T47D (cell line): ENCODE data around the gene CASS4.
"Not testable (repeated sequence)": the region's sequence is repeated elsewhere in the genome, so short reads cannot be mapped to it uniquely, and the experiment has no call there.

ENCODE experiments used
- DNase-seq, 2 experiments: peaks; one replicate each; pipeline versions ENCODE4 v3.0.0 to v3.0.0-alpha.2; 2011 to 2012; ENCODE audit warnings: low read depth in 1 of 2, low spot score in 1 of 2
- JUND ChIP-seq: IDR thresholded peaks from 2 replicates; pipeline ENCODE4 v1.6.1; 2012; ENCODE audit warnings: low read depth
- in situ Hi-C: cut with HindIII; loops from 2 replicates; pipeline ENCODE4 v1.10.0; 2016; ENCODE audit warnings: low sequenced_read_pairs, low pct_unique_long_range_greater_than_20kb

Gene CASS4

GRCh38 chr20:56403465-56403864, 8.6 kb upstream of the CASS4 start:
- no peak for TF ChIP-seq JUND
- DNase-seq = no peak
- in situ Hi-C loops = no loop called here

GRCh38 chr20:56405356-56405755, 6.7 kb upstream of the CASS4 start:
- in situ Hi-C loops, DNase-seq: not testable (repeated sequence)

- in situ Hi-C loops = no loop called here
- no peak for TF ChIP-seq JUND
- no peak for DNase-seq
Observed at GRCh38 chr20:56406910-56407309, 5.2 kb upstream of the CASS4 start.

- in situ Hi-C loops = no loop called here
- no peak for DNase-seq
- TF ChIP-seq JUND = no peak
Observed at GRCh38 chr20:56409521-56409920, 2.5 kb upstream of the CASS4 start.

- in situ Hi-C loops = no loop called here
- DNase-seq = no peak
- TF ChIP-seq JUND = no peak
Observed at GRCh38 chr20:56409956-56410355, 2.1 kb upstream of the CASS4 start.

GRCh38 chr20:56411287-56411686, 773 bp upstream of the CASS4 start:
- in situ Hi-C loops, DNase-seq: not testable (repeated sequence)

GRCh38 chr20:56412473-56412790, 372 bp downstream of the CASS4 start:
- no peak for TF ChIP-seq JUND
- DNase-seq = no peak
- in situ Hi-C loops = no loop called here

- no peak for TF ChIP-seq JUND
- DNase-seq = no peak
- in situ Hi-C loops = no loop called here
Observed at GRCh38 chr20:56412949-56413348, 889 bp downstream of the CASS4 start.

- TF ChIP-seq JUND = no peak
- no peak for DNase-seq
- in situ Hi-C loops = no loop called here
Observed at GRCh38 chr20:56414842-56415765, 3.0 kb downstream of the CASS4 start.

GRCh38 chr20:56417402-56417801, 5.3 kb downstream of the CASS4 start:
- TF ChIP-seq JUND = no peak
- in situ Hi-C loops = no loop called here
- no peak for DNase-seq

GRCh38 chr20:56417911-56418310, 5.9 kb downstream of the CASS4 start:
- in situ Hi-C loops = no loop called here
- no peak for DNase-seq
- TF ChIP-seq JUND = no peak

GRCh38 chr20:56418385-56418861, 6.4 kb downstream of the CASS4 start:
- TF ChIP-seq JUND = no peak
- in situ Hi-C loops = no loop called here
- no peak for DNase-seq

GRCh38 chr20:56420028-56420427, 8.0 kb downstream of the CASS4 start:
- DNase-seq = no peak
- in situ Hi-C loops = no loop called here
- no peak for TF ChIP-seq JUND

GRCh38 chr20:56420940-56421688, 9.1 kb downstream of the CASS4 start:
- TF ChIP-seq JUND = no peak
- DNase-seq = no peak
- in situ Hi-C loops = no loop called here
